ENCODE measurements around the gene GNG14. TPM values are rescaled to one million over a fixed set of nuclear protein-coding genes. Genes with fewer than 3 reads are reported as not detected.

The GNG14 gene
- total RNA-seq, 1 experiment from 2014 or later = not detected

GRCh38 chr19:12703046-12703445 is 15.2 kb downstream of the GNG14 start:
- no peak overlapping the region for H3K56ac ChIP-seq (ENCODE audit: insufficient read length, low read depth, low read length)
- no peak overlapping the region for H3K9ac ChIP-seq (ENCODE audit: extremely low read depth, insufficient read length, low read length)
- H4K5ac ChIP-seq (ENCODE audit: insufficient read length, low read depth, low read length) = no peak overlapping the region
- no peak overlapping the region for H3K4me2 ChIP-seq (ENCODE audit: insufficient read depth, insufficient read length, low read length)
- TF ChIP-seq, protein P1, sequence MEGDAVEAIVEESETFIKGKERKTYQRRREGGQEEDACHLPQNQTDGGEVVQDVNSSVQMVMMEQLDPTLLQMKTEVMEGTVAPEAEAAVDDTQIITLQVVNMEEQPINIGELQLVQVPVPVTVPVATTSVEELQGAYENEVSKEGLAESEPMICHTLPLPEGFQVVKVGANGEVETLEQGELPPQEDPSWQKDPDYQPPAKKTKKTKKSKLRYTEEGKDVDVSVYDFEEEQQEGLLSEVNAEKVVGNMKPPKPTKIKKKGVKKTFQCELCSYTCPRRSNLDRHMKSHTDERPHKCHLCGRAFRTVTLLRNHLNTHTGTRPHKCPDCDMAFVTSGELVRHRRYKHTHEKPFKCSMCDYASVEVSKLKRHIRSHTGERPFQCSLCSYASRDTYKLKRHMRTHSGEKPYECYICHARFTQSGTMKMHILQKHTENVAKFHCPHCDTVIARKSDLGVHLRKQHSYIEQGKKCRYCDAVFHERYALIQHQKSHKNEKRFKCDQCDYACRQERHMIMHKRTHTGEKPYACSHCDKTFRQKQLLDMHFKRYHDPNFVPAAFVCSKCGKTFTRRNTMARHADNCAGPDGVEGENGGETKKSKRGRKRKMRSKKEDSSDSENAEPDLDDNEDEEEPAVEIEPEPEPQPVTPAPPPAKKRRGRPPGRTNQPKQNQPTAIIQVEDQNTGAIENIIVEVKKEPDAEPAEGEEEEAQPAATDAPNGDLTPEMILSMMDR (conservative IDR thresholded peaks at IDR 0.05) = no peak
- peak; percentile 95 for DNase-seq
- H3K27ac Mint-ChIP-seq = peak overlapping the region; percentile 91 to 93 (median 92); a peak in 6 of 7 replicates
- no peak overlapping the region for H3T11ph ChIP-seq (ENCODE audit: low read length)
- peak overlapping the region in 1 of 2 experiments; percentile 68; a peak in 3 of 5 replicates for H3K4me3 Mint-ChIP-seq
- no CpG with 5 or more reads among the region's 9 CpGs for WGBS (ENCODE audit: extremely low coverage, insufficient read length, low lambda C conversion rate)
- no peak overlapping the region for H3K27ac ChIP-seq (ENCODE audit: insufficient read length, low read depth, low read length)
- H3K4ac ChIP-seq (ENCODE audit: low read depth, low read length) = no peak overlapping the region
- H3K4me1 ChIP-seq (ENCODE audit: insufficient read depth, low read length) = no peaks in the 10 kb centered on the region
- no peak overlapping the region for H2BK20ac ChIP-seq (ENCODE audit: low read depth, low read length, poor library complexity, severe bottlenecking)
- no peak overlapping the region for H2BK5ac ChIP-seq (ENCODE audit: insufficient read length, low read length)
- no peaks in the 10 kb centered on the region; the same call in 1 of the 2 replicates for H3K27me3 Mint-ChIP-seq (ENCODE audit: low read depth)
- H2BK15ac ChIP-seq (ENCODE audit: low read depth, low read length) = no peak overlapping the region
- H3K14ac ChIP-seq (ENCODE audit: insufficient read depth, low read length) = no peak overlapping the region
- no peak overlapping the region for H2BK120ac ChIP-seq (ENCODE audit: low read depth, low read length, poor library complexity, severe bottlenecking)
- no peak overlapping the region for H4K8ac ChIP-seq (replicated peaks; ENCODE audit: insufficient read length, low read depth, low read length)
- no peaks in the 10 kb centered on the region; a peak in 1 of 5 replicates for H3K9me3 Mint-ChIP-seq
- no peak overlapping the region for H3K18ac ChIP-seq (ENCODE audit: insufficient read length, low read depth, low read length)
- H3K79me2 ChIP-seq (ENCODE audit: insufficient read depth, low read length) = no peaks in the 10 kb centered on the region
- no peaks in the 10 kb centered on the region for H3K9me3 ChIP-seq (ENCODE audit: control insufficient read depth, low read depth, low read length)
- no peak overlapping the region for H2AFZ ChIP-seq (ENCODE audit: low read length)
- H3K79me1 ChIP-seq (ENCODE audit: insufficient read depth, low read depth, low read length, poor library complexity, severe bottlenecking) = no peaks in the 10 kb centered on the region
- H2AK5ac ChIP-seq (ENCODE audit: insufficient read length, low read length) = no peak overlapping the region
- H4K91ac ChIP-seq (ENCODE audit: insufficient read length, low read depth, low read length) = no peak overlapping the region
- no peaks in the 10 kb centered on the region for H3K23me2 ChIP-seq (ENCODE audit: insufficient read length, low read depth, low read length, poor library complexity, severe bottlenecking)
- H2BK12ac ChIP-seq (ENCODE audit: insufficient read length, low read depth, low read length) = no peak overlapping the region
- H3K23ac ChIP-seq (ENCODE audit: insufficient read length, low read depth, low read length) = no peak overlapping the region
- H4K20me1 ChIP-seq (ENCODE audit: control insufficient read depth, insufficient read depth, insufficient read length) = no peaks in the 10 kb centered on the region
- peaks cover 7 to 14% of the 10 kb centered on the region in 2 experiments for H3K4me1 Mint-ChIP-seq
- peaks cover 52 to 87% (median 76%) of the 10 kb centered on the region in 3 experiments for H3K36me3 Mint-ChIP-seq (ENCODE audit: insufficient read depth in 1 of 3, low read depth in 3 of 3)
- H3K27me3 ChIP-seq (ENCODE audit: insufficient read depth, low read length) = no peaks in the 10 kb centered on the region
